Head of caudate nucleus (tissue), 42 donors: ENCODE results near the gene PHF14.

Experiments used
- DNase-seq, 42 donors: peaks; one replicate each; pipeline versions ENCODE4 v3.0.0 to v3.0.0-alpha.2; 2020 to 2021; ENCODE audit warnings: mixed read lengths in 7 of 42
- intact Hi-C: fragments of 100-400 bp; cut with DNase I; formaldehyde crosslinking; loops from one replicate; pipeline ENCODE4 v1.15.0; 2022

Gene PHF14

DNA sequence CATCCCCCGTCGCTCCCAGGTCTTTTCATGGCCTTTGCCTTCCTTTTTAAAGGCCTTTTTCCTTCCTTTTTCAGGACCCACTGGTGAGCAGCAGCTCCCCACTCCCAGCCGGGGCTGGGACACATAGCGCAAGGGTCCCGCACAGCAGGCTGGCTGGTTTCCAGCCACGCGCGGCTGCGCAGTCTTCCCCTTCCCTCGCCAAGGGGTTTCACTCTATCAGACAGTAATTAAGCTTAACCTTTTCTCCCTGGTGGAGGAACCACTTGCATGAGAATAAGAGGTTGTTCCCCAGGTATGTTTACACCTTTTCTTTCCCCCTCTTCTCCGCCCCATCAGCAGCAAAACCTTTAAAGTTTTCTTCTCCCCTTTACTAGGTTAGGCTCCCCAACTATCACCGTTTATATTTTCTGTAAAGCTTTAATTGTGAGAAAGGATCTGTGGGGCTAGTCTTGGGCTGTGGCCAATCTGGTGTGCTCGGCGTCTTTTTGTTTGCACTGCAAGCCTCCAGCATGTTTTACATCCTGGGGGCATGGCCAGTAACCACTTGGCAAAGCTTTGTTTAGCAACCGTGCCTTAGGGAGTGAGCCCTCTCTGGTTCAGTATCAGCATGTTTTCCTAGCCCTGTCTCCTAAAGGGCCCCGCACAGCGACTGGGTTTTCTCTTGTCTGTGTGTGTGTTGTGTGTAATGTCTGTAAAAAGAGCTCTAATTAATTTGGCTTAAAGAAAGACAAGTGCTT is 219.6 kb downstream of the PHF14 start:
- intact Hi-C loops = no loop called here
- peak in 1 of 42 donors; percentile 6 for DNase-seq

- intact Hi-C loops = no loop called here
- DNase-seq = no peak
Measured at GRCh38 chr7:11193888-11194287, 220.2 kb downstream of the PHF14 start.

DNA sequence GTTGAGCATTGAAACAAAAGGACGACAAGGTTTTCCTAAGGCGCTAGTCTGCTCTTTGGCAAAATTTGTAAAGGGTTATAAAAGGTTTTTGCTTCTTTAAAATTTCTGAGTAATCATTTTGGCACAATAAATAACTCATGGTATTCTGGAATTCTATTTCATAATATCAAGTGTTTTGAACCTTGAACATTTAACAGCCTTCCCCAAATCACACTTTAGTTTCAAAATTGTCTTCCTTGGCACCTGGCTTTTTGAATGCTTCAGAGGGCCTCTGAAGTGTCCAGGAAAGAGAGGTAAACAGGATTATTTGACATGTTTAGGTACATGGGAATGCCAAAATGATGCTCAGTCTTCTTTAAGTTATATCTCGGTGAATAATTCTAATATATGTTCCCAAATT is 220.8 kb downstream of the PHF14 start:
- intact Hi-C loops = no loop called here
- no peak for DNase-seq

DNA sequence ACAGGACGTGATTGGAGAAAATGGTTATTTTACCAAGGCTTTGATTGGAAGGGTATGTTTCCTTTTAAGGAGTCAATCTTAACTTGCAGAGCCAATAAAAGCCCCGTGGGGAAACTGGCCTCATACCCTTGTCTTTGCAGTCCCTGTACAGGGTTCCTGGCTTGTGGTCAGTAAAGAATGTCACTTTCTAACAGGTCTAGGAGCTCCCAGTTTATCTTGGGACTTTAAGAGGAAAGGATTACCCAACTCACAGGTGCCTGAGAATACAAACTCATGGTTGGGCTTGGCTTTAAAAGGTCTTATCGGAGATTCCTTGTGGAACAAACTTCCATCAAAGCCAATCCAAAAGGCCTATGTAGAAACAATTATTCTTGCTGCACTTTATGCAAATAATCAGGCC is 221.8 kb downstream of the PHF14 start:
- intact Hi-C loops = no loop called here

GRCh38 chr7:11196143-11196542 is 222.5 kb downstream of the PHF14 start:
- intact Hi-C loops = no loop called here
- DNase-seq = no peak

More for the DNA sequence above, 221.8 kb downstream of the PHF14 start:
- no peak for DNase-seq

DNA sequence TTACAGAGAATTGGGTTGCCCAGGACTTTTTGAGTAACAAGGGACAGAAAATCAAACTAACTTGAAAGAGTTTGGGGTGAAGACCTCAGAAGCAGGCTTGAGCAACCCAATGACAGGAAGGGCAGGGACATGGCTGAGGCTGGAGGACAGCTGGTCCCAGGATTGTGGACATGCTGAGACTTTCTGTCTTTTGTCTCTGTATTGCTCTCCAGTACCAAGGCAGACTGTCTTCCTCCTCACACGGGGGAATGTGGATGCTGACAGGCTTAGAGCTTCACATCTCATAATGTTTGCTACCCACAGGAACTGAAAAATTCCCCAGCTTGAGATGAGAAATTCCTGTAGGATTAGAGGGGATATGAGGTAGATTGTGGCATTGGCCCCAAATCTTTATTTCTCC is 229.6 kb downstream of the PHF14 start:
- no peak for DNase-seq
- intact Hi-C loops = no loop called here

DNA sequence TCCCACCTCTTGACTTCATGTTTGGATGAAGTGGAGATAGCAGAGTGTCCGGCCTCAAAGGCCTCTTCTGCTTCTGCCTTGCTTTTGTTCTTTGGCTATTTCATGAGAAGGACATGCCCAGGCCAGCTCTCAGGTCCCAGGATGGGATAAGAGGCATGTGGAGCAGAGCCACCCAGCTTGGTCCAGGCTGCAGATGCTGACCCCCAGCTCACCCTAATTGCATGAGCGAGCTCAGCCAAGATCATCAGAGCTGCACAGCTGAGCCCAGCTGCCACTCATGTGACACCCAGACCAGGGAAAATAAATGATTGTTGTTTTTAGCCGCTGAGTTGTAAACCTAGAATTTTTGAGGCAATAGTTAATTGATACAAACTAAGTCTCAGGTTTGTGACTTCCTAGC is 230.0 kb downstream of the PHF14 start:
- intact Hi-C loops = no loop called here
- peak in 1 of 42 donors; percentile 18 for DNase-seq

DNA sequence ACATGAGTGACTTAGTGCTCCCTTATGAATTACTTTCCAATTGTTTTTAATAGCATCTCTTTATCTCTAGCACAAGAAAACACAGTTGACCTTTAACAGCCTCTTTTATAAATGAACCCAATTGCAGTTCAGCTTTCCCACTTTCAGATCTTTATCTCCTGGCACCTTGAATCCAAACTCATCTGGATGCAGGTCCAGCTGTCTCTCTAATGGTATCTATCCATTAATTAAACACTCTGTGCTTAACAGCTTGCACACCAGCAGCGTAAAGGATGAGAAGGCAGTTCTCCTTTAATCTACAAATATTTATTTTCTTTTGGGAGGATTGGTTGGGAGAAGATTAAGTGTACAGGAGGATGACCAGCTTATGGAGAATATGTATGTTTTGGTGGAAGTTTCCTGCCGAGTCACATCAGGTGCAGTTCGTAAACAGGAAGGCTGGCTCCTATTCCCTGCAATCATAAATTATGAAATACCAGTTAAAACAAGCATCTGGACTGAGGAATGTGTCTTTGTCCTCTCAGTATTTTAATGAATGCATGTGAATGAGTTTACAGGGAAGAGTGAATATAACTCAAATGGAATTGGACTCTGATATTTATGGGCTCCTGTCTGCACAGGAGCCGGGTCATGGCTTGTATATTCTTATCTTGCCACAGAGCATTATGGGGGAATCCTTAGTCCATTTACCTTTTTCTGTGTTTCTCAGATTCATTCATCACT is 232.7 kb downstream of the PHF14 start:
- intact Hi-C loops = no loop called here
- no peak for DNase-seq

DNA sequence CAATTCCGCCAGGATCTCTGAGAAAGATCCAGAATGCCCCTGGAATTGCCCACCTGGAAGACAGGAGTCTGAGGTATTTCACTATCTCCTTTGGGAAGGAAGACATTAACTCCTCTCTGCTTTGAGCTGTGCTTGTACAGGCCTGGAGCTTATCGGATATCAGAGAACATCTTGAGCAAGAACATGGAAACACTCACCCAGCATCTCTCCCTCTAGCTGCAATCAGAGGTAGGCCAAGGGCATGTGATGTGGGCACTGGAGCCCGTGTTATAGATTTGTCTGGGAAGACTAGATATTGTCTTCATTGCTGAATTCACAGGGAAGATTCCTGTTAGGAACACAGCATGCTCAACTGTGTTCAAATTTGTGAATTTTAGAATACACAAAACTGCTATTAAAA is 233.9 kb downstream of the PHF14 start:
- no peak for DNase-seq
- intact Hi-C loops = no loop called here

GRCh38 chr7:11208883-11209465 is 235.3 kb downstream of the PHF14 start:
- intact Hi-C loops = no loop called here
- no peak for DNase-seq

DNA sequence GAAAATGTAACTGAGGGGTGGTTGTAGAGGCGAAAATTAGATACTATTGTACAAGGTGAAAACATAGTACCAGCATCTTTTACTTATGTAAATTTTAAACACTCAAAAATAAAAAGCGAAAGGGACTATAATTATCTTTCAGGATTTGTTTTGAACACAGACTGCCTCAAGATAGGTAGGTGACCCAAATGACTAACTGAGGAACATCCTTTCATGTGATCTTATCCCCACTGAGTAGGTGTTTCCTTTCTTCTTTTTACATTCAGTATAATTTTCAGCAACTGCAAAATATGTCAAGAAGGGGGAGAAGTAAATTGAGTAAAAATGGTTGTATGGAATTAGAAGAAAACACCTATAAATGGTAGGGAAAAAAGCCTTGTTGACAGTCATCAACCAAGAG is 236.7 kb downstream of the PHF14 start:
- intact Hi-C loops = no loop called here
- no peak for DNase-seq

DNA sequence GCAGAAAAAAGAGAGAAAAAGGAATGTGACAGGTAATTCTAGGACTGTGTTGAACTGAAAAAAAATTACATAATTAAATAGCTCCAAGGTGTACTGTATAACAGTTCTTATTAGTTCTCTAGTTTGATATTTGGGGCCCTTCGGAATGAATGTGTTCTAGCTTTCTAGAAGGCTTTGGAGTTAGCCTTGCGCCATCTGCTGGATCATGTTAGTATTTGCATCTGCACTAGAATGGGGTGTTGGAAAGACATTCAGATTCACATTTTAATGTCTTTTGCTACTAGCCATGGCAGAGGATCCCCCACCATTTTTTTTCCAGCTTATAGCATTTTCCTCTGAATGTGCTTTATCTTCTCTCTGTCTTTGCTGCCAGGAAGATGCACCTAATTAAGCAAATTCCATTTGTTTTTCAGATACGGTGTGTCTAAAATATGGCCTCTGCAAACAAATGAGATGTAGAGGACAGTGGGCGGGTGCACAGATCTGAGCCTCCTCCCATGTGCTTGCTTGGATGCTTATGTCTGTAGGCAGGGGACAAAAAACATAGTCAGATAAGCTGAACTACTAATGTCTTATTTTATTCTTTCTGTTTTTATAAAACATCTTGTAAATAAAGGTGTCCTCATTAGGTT is 238.5 kb downstream of the PHF14 start:
- peak in 41 of 42 donors; percentile 8 to 89 (median 69) for DNase-seq
- intact Hi-C loops = no loop called here

DNA sequence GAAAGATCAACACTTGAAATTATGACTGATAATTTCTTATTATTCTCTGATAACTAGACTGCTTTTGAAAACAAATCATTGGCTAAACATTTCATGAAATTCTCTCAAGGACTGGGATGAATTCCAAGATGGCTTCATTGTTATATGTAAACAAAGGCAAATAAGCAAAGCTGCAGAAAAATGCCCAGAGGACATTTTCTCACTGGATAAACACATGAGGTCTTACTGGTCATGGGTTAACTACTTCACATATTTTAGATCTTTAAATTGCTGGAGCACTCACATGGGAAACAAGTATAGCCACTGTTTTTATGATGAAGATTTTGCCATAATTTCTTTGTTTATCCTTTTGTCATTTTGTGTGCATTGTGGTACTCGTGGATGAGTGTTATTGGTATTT is 239.1 kb downstream of the PHF14 start:
- intact Hi-C loops = no loop called here
- DNase-seq = no peak

GRCh38 chr7:11213266-11213665 is 239.6 kb downstream of the PHF14 start:
- intact Hi-C loops = no loop called here
- no peak for DNase-seq

- intact Hi-C loops = no loop called here
- DNase-seq = peak in 1 of 42 donors; percentile 5
Measured at GRCh38 chr7:11216276-11216675, 242.6 kb downstream of the PHF14 start.

DNA sequence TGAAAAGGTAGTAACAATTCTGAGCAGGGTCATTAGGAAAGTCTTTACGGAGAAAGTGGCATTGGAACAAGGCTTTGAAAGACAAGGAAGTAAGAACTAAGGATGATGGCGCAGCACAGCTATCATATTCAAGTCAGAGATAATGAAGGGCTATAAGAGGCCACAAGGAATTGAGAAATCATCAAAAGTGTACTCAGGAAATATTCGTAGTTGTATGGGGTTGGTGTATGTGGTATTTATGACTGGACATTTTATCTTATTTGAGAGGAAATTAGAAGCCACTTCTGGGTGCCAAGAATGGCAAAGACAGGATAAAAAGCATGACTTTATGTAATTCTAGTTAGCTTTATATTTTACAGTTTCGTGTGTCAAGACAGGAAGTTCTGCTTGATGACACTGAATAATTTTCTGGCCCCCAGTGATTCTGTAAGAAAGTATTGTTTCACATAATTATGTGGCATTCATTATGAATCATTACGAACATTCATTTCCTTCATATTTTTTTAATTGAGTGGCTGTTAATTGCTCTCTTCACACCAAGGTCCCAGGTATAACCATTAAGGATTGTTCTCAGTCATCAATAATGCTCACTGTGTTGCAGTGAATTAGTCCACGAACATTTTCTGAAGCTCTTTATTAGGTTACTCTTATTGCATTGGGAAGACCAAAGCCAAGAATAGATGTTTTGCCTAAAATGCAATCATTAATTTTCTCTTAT is 244.3 kb downstream of the PHF14 start:
- intact Hi-C loops = no loop called here
- DNase-seq = no peak
